ENCODE measurements around the gene MYRF. TPM values are rescaled to one million over a fixed set of nuclear protein-coding genes. Genes with fewer than 3 reads are reported as not detected.

The MYRF gene
- total and polyA plus RNA-seq, 2 of the 13 experiments (the other 11 are each of a cell fraction or from before 2014, with no cell fraction given): 10.2 to 25.9 TPM

DNA sequence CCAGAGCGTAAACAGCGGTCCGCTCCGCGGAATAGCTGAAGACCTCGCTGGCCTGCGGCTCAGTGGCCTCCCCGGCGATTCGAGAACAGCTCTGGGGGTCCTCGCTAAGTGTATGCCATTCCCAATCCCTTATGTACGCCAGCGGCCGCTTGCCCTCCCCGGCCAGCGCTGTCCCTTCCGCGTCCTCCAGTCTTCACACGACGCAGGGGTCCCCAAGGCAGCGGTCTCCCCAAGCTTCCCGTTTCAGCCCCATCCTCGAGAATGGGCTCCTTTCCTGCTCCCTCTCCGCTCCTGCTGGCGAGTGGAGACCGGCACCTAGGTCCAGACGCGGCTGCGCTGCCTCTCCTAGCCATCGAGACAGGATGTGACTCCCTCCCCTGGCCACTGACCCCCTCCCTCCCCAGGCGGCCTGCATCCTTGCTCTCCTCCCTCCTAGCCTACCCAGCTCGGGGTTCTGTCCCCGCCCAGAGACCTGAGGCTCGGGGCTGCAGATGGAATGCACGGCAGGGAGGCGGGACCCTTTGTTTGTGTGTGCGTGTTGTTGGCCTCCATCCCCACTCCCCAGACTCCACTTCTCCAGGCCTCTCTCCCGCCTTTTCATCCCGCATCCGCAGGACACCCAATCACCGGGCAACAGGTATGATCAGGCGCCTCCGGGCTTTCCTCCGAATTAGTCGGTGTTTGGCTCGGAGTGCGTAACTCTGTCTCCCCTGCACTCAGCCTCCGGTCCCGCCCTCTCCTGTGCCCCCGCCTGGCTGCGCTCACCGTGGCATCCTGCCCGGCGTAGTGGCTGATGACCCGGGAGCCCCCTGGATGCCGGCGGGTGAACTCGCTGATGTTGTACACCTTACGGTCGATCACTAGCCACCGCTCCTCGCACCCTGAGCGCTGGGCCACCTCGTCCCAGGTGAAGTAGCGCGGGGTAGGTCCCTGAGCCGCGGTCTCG is 63.6 kb downstream of the MYRF start (continued):
- TF ChIP-seq ZNF17 (CRISPR knock-in tag; IDR thresholded peaks at IDR 0.05): no peak; the same call in 1 of the 2 replicates
- TF ChIP-seq, protein P1, sequence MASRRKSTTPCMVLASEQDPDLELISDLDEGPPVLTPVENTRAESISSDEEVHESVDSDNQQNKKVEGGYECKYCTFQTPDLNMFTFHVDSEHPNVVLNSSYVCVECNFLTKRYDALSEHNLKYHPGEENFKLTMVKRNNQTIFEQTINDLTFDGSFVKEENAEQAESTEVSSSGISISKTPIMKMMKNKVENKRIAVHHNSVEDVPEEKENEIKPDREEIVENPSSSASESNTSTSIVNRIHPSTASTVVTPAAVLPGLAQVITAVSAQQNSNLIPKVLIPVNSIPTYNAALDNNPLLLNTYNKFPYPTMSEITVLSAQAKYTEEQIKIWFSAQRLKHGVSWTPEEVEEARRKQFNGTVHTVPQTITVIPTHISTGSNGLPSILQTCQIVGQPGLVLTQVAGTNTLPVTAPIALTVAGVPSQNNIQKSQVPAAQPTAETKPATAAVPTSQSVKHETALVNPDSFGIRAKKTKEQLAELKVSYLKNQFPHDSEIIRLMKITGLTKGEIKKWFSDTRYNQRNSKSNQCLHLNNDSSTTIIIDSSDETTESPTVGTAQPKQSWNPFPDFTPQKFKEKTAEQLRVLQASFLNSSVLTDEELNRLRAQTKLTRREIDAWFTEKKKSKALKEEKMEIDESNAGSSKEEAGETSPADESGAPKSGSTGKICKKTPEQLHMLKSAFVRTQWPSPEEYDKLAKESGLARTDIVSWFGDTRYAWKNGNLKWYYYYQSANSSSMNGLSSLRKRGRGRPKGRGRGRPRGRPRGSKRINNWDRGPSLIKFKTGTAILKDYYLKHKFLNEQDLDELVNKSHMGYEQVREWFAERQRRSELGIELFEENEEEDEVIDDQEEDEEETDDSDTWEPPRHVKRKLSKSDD (CRISPR knock-in tag; IDR thresholded peaks at IDR 0.05; ENCODE audit: low read depth): no peak
- no peak for TF ChIP-seq TBX2 (CRISPR knock-in tag; IDR thresholded peaks at IDR 0.05; ENCODE audit: borderline replicate concordance)
- TF ChIP-seq RAD51 (IDR thresholded peaks at IDR 0.05; ENCODE audit: borderline replicate concordance): no peak
- 0 out of 2 replicates have a peak, but pooled peaks have one; percentile 11 for TF ChIP-seq ELF1 (CRISPR knock-in tag; IDR thresholded peaks at IDR 0.05)
- no peak for TF ChIP-seq CENPX (CRISPR knock-in tag; IDR thresholded peaks at IDR 0.05)
- no peak for TF ChIP-seq HOXA3 (CRISPR knock-in tag; IDR thresholded peaks at IDR 0.05)
- no peak for TF ChIP-seq NFE2L1 (CRISPR knock-in tag; IDR thresholded peaks at IDR 0.05; ENCODE audit: borderline replicate concordance)
- TF ChIP-seq ZFP90 (CRISPR knock-in tag; IDR thresholded peaks at IDR 0.05; ENCODE audit: borderline replicate concordance): 0 out of 2 replicates have a peak, but pooled peaks have one; percentile 1
- TF ChIP-seq, protein P2, sequence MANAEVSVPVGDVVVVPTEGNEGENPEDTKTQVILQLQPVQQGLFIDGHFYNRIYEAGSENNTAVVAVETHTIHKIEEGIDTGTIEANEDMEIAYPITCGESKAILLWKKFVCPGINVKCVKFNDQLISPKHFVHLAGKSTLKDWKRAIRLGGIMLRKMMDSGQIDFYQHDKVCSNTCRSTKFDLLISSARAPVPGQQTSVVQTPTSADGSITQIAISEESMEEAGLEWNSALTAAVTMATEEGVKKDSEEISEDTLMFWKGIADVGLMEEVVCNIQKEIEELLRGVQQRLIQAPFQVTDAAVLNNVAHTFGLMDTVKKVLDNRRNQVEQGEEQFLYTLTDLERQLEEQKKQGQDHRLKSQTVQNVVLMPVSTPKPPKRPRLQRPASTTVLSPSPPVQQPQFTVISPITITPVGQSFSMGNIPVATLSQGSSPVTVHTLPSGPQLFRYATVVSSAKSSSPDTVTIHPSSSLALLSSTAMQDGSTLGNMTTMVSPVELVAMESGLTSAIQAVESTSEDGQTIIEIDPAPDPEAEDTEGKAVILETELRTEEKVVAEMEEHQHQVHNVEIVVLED (CRISPR knock-in tag; IDR thresholded peaks at IDR 0.05; ENCODE audit: borderline replicate concordance): no peak
- no peak for TF ChIP-seq PAF1 (CRISPR knock-in tag; IDR thresholded peaks at IDR 0.05)
- TF ChIP-seq POLR2A (IDR thresholded peaks at IDR 0.05; ENCODE audit: insufficient read depth in 1 of 2, low read depth in 2 of 2, low read length in 2 of 2): peak in 1 of 2 experiments; percentile 46; a peak in 2 of 4 replicates
- TF ChIP-seq, protein P3, sequence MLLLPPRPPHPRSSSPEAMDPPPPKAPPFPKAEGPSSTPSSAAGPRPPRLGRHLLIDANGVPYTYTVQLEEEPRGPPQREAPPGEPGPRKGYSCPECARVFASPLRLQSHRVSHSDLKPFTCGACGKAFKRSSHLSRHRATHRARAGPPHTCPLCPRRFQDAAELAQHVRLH (CRISPR knock-in tag; IDR thresholded peaks at IDR 0.05; ENCODE audit: borderline replicate concordance, low read depth): no peak
- no peak for TF ChIP-seq ZEB1 (IDR thresholded peaks at IDR 0.05; ENCODE audit: insufficient replicate concordance, low read depth)
- no peak for TF ChIP-seq ZNF530 (CRISPR knock-in tag; IDR thresholded peaks at IDR 0.05; ENCODE audit: low read depth)
- TF ChIP-seq, protein P4, sequence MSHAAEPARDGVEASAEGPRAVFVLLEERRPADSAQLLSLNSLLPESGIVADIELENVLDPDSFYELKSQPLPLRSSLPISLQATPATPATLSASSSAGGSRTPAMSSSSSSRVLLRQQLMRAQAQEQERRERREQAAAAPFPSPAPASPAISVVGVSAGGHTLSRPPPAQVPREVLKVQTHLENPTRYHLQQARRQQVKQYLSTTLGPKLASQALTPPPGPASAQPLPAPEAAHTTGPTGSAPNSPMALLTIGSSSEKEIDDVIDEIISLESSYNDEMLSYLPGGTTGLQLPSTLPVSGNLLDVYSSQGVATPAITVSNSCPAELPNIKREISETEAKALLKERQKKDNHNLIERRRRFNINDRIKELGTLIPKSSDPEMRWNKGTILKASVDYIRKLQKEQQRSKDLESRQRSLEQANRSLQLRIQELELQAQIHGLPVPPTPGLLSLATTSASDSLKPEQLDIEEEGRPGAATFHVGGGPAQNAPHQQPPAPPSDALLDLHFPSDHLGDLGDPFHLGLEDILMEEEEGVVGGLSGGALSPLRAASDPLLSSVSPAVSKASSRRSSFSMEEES (CRISPR knock-in tag; IDR thresholded peaks at IDR 0.05): no peak
- no peak for TF ChIP-seq KLF15 (CRISPR knock-in tag; IDR thresholded peaks at IDR 0.05; ENCODE audit: borderline replicate concordance)
- TF ChIP-seq PHB2 (IDR thresholded peaks at IDR 0.05; ENCODE audit: partially characterized antibody): no peak
- TF ChIP-seq, protein P5, sequence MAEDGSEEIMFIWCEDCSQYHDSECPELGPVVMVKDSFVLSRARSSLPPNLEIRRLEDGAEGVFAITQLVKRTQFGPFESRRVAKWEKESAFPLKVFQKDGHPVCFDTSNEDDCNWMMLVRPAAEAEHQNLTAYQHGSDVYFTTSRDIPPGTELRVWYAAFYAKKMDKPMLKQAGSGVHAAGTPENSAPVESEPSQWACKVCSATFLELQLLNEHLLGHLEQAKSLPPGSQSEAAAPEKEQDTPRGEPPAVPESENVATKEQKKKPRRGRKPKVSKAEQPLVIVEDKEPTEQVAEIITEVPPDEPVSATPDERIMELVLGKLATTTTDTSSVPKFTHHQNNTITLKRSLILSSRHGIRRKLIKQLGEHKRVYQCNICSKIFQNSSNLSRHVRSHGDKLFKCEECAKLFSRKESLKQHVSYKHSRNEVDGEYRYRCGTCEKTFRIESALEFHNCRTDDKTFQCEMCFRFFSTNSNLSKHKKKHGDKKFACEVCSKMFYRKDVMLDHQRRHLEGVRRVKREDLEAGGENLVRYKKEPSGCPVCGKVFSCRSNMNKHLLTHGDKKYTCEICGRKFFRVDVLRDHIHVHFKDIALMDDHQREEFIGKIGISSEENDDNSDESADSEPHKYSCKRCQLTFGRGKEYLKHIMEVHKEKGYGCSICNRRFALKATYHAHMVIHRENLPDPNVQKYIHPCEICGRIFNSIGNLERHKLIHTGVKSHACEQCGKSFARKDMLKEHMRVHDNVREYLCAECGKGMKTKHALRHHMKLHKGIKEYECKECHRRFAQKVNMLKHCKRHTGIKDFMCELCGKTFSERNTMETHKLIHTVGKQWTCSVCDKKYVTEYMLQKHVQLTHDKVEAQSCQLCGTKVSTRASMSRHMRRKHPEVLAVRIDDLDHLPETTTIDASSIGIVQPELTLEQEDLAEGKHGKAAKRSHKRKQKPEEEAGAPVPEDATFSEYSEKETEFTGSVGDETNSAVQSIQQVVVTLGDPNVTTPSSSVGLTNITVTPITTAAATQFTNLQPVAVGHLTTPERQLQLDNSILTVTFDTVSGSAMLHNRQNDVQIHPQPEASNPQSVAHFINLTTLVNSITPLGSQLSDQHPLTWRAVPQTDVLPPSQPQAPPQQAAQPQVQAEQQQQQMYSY (CRISPR knock-in tag; IDR thresholded peaks at IDR 0.05): no peak

All from HepG2 (cell line).